Esophagus squamous epithelium (tissue), 5 donors: Measurements from ENCODE around the gene PLA2G3. TPM values are rescaled to one million over a fixed set of nuclear protein-coding genes. Genes with fewer than 3 reads are reported as not detected.
"Not testable (repeated sequence)": the region's sequence is repeated elsewhere in the genome, so short reads cannot be mapped to it uniquely, and the experiment has no call there.

Experiments
- DNase-seq: peaks from one replicate; lab custom pipeline; 2025; lab: John Stamatoyannopoulos, UW
- H3K27ac ChIP-seq, 4 donors: fragments of 200-600 bp; sonication (generic); one replicate each; pipeline ENCODE4 v1.5.1; 2016 to 2019; ENCODE audit warnings: mild to moderate bottlenecking in 1 of 4
- H3K27me3 ChIP-seq, 4 donors: fragments of 200-600 bp; sonication (generic); 1 replicate in 3 of 4; 2 replicates in 1 of 4; pipeline versions ENCODE4 v1.5.1 to v1.6.0; 2017 to 2021; ENCODE audit warnings: antibody characterized with exemption in 1 of 4
- H3K36me3 ChIP-seq, 3 donors: fragments of 200-600 bp; sonication (generic); one replicate each; pipeline ENCODE4 v1.5.1; 2016 to 2019
- H3K4me1 ChIP-seq, 3 donors: fragments of 200-600 bp; sonication (generic); one replicate each; pipeline ENCODE4 v1.5.1; 2017 to 2019
- H3K4me3 ChIP-seq, 4 donors: fragments of 200-600 bp; sonication (generic); 1 replicate in 3 of 4; 2 replicates in 1 of 4; pipeline ENCODE4 v1.5.1; 2016 to 2019; ENCODE audit warnings: mild to moderate bottlenecking in 2 of 4, moderate library complexity in 1 of 4
- H3K9me3 ChIP-seq, 3 donors: fragments of 200-600 bp; sonication (generic); one replicate each; pipeline ENCODE4 v1.5.1; 2016 to 2019
- CTCF ChIP-seq, 6 experiments: fragments of 450-650 bp in 4 of 6; fragments of 200-600 bp in 2 of 6; sonication (generic) in 2 of 6; IDR thresholded peaks; one replicate each; pipeline ENCODE4 v1.5.1; 2016 to 2019; ENCODE audit warnings: antibody characterized with exemption in 6 of 6, mild to moderate bottlenecking in 4 of 6, moderate library complexity in 4 of 6
- POLR2A ChIP-seq, 4 donors: fragments of 450-650 bp; IDR thresholded peaks; one replicate each; pipeline ENCODE4 v1.6.1; 2017; ENCODE audit warnings: antibody characterized with exemption in 4 of 4, mild to moderate bottlenecking in 4 of 4, moderate library complexity in 3 of 4
- WGBS, 2 donors: methylation state at CpG; one replicate each; pipeline ENCODE4 v1.1.5; 2018; 5-methylcytosine and 5-hydroxymethylcytosine counted together
- intact Hi-C: fragments of 100-400 bp; cut with DNase I; formaldehyde crosslinking; loops from one replicate; pipeline ENCODE4 v1.15.0; 2022
- total RNA-seq, 4 donors: library from RNA; depleted of rRNA; stranded (reverse); fragments of >200 nt; gene quantifications; one replicate each; pipeline ENCODE4 v1.1.0, GENCODE V29; 2016
- donor health status: DM: yes; HTN: yes; CAD: no.

PLA2G3 gene
- total RNA-seq, 4 donors from 2014 or later: 5.0 to 27.0 (median 7.8) TPM

- Histone ChIP-seq H3K4me1 (peaks cover 12 to 82% (median 25%) of the 10 kb centered on the region in 3 donors), H3K27me3 (no peaks in the 10 kb centered on the region), H3K4me3 (no peak overlapping the region), H3K36me3 (peaks cover 30 to 78% (median 31%) of the 10 kb centered on the region in 3 donors), H3K27ac (peak overlapping the region; percentile 59 to 95 (median 86)), H3K9me3 (no peaks in the 10 kb centered on the region)
- DNase-seq: no peak
- intact Hi-C loops: no loop called here
- WGBS, 2 donors: 80 to 87% methylated on average over 1 to 5 of the region's 6 CpGs
- no peak for TF ChIP-seq CTCF (IDR thresholded peaks at IDR 0.05)
- no peak for TF ChIP-seq POLR2A (IDR thresholded peaks at IDR 0.05)
These were observed 40.9 kb downstream of the PLA2G3 start for GRCh38 chr22:31099386-31099785.

GRCh38 chr22:31098632-31099110 lies 41.6 kb downstream of the PLA2G3 start:
- peak overlapping the region; percentile 59 to 95 (median 86) for H3K27ac ChIP-seq
- 76% methylated on average over 11 of the region's 36 CpGs; no CpG with 5 or more reads in 1 of the 2 donors for WGBS, 2 donors
- H3K4me1 ChIP-seq: peaks cover 12 to 78% (median 22%) of the 10 kb centered on the region in 3 donors
- no peaks in the 10 kb centered on the region for H3K9me3 ChIP-seq
- DNase-seq: no peak
- peaks cover 31 to 78% (median 34%) of the 10 kb centered on the region in 3 donors for H3K36me3 ChIP-seq
- no peaks in the 10 kb centered on the region for H3K27me3 ChIP-seq
- intact Hi-C loops: no loop called here
- no peak for TF ChIP-seq CTCF (IDR thresholded peaks at IDR 0.05)
- TF ChIP-seq POLR2A (IDR thresholded peaks at IDR 0.05): peak in 1 of 4 donors; percentile 25
- H3K4me3 ChIP-seq: no peak overlapping the region

GRCh38 chr22:31097941-31098631 lies 42.2 kb downstream of the PLA2G3 start:
- Histone ChIP-seq H3K27me3 (no peaks in the 10 kb centered on the region), H3K27ac (peak overlapping the region; percentile 59 to 95 (median 86)), H3K9me3 (no peaks in the 10 kb centered on the region), H3K36me3 (peaks cover 35 to 83% (median 36%) of the 10 kb centered on the region in 3 donors), H3K4me3 (no peak overlapping the region), H3K4me1 (peaks cover 12 to 74% (median 16%) of the 10 kb centered on the region in 3 donors)
- no peak for TF ChIP-seq CTCF (IDR thresholded peaks at IDR 0.05)
- no peak for TF ChIP-seq POLR2A (IDR thresholded peaks at IDR 0.05)
- DNase-seq: no peak
- WGBS, 2 donors: 73 to 74% methylated on average over 5 to 8 of the region's 10 CpGs
- intact Hi-C loops: no loop called here

- Histone ChIP-seq H3K27ac (peak overlapping the region in 3 of 4 donors; percentile 78 to 95 (median 94)), H3K36me3 (peaks cover 36 to 88% (median 38%) of the 10 kb centered on the region in 3 donors), H3K4me1 (peaks cover 6 to 74% (median 11%) of the 10 kb centered on the region in 3 donors)
- H3K27me3 ChIP-seq, DNase-seq, H3K4me3 ChIP-seq, H3K9me3 ChIP-seq, intact Hi-C loops: not testable (repeated sequence)
- WGBS, 2 donors: 83 to 97% methylated on average over 5 of the region's 5 CpGs
These were observed 42.8 kb downstream of the PLA2G3 start for GRCh38 chr22:31097539-31097938.

- H3K27ac ChIP-seq: peak overlapping the region in 3 of 4 donors; percentile 63 to 94 (median 68)
- TF ChIP-seq POLR2A (IDR thresholded peaks at IDR 0.05) (no peak), CTCF (IDR thresholded peaks at IDR 0.05) (no peak)
- no peak overlapping the region for H3K4me3 ChIP-seq
- intact Hi-C loops: no loop called here
- no peaks in the 10 kb centered on the region for H3K27me3 ChIP-seq
- peaks cover 0 to 69% (median 5%) of the 10 kb centered on the region in 3 donors for H3K4me1 ChIP-seq
- H3K9me3 ChIP-seq: no peaks in the 10 kb centered on the region
- peaks cover 36 to 96% (median 44%) of the 10 kb centered on the region in 3 donors for H3K36me3 ChIP-seq
- no peak for DNase-seq
- WGBS, 2 donors: 94 to 96% methylated on average over 11 to 17 of the region's 27 CpGs
These were observed 43.5 kb downstream of the PLA2G3 start for GRCh38 chr22:31096657-31097279.
